Peyer's patch (tissue), 4 donors: ENCODE data around the gene HSDL2.

ENCODE experiments used
- CTCF ChIP-seq, 6 experiments: fragments of 450-650 bp in 4 of 6; fragments of 200-600 bp in 2 of 6; sonication (generic) in 1 of 6; IDR thresholded peaks; one replicate each; pipeline ENCODE4 v1.5.1; 2017 to 2019; ENCODE audit warnings: antibody characterized with exemption in 6 of 6, mild to moderate bottlenecking in 3 of 6, moderate library complexity in 1 of 6
- POLR2A ChIP-seq, 2 donors: fragments of 450-650 bp; IDR thresholded peaks; one replicate each; pipeline ENCODE4 v1.5.1; 2017; ENCODE audit warnings: antibody characterized with exemption in 2 of 2, mild to moderate bottlenecking in 2 of 2, moderate library complexity in 2 of 2

GRCh38 chr9:112348257-112349007 lies 31.5 kb upstream of the HSDL2 start:
- TF ChIP-seq CTCF (IDR thresholded peaks at IDR 0.05): no peak
- no peak for TF ChIP-seq POLR2A (IDR thresholded peaks at IDR 0.05)
